Endothelial cell of umbilical vein (primary cell): ENCODE measurements around the gene TNIK.

ENCODE experiments used
- EZH2 ChIP-seq: IDR thresholded peaks from 2 replicates; pipeline ENCODE4 v1.6.1; 2012; ENCODE audit warnings: borderline replicate concordance, low read depth, mild to moderate bottlenecking, moderate library complexity, low read length, inconsistent platforms; ENCODE audit not compliant: severe bottlenecking
- GATA2 ChIP-seq: IDR thresholded peaks from 2 replicates; pipeline ENCODE4 v1.7.0; 2011; ENCODE audit warnings: low read depth, mild to moderate bottlenecking, moderate library complexity, mixed read lengths, low read length; ENCODE audit not compliant: insufficient read length, insufficient read depth
- JUN ChIP-seq: IDR thresholded peaks from 2 replicates; pipeline ENCODE4 v1.6.1; 2011; ENCODE audit warnings: borderline replicate concordance, low read depth; ENCODE audit not compliant: insufficient read length, insufficient read depth
- MYC ChIP-seq: IDR thresholded peaks from one replicate; pipeline ENCODE4 v1.6.1; 2011; ENCODE audit warnings: mild to moderate bottlenecking, low read depth, low read length
- POLR2A ChIP-seq: IDR thresholded peaks from 2 replicates; pipeline ENCODE4 v1.6.1; 2012; ENCODE audit warnings: low read depth, mild to moderate bottlenecking, control low read depth, low read length
- POLR2AphosphoS5 ChIP-seq: IDR thresholded peaks from 2 replicates; pipeline ENCODE4 v1.6.1; 2012; ENCODE audit warnings: low read depth, mild to moderate bottlenecking, control low read depth, low read length, moderate library complexity; ENCODE audit not compliant: insufficient read depth
- TF ChIP-seq, protein P1 (sequence below), 2 donors: IDR thresholded peaks; 1 replicate in 1 of 2; 2 replicates in 1 of 2; pipeline ENCODE4 v1.5.1; 2011; ENCODE audit warnings: low read length in 2 of 2, mild to moderate bottlenecking in 2 of 2, moderate library complexity in 2 of 2, control low read depth in 1 of 2, inconsistent platforms in 1 of 2, low read depth in 1 of 2; ENCODE audit not compliant: insufficient read depth in 1 of 2; ENCODE audit errors: extremely low read depth in 1 of 2
- TF ChIP-seq, protein P2 (sequence below): IDR thresholded peaks from 2 replicates; pipeline ENCODE4 v1.6.1; 2011; ENCODE audit not compliant: insufficient read depth, insufficient read length

DNA sequence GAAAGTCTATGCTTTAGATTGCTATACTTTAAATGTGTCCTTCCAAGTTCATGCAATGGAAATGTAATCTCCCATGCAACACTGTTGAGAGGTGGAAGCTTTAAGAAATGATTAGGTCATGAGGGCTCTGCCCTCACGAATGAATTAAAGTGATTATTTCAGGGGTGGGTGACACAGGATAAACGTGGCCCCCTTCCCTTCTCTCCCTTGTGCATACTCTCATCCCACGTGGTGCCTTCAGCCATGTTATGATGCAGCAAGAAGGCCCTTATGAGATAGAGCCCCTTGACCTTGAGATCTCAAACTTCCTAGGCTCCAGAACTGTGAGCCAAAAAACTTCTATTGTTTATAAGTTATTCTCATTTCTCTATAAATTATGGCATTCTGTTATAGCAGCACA is 183.3 kb downstream of the TNIK start:
- TF ChIP-seq POLR2A (no peak), POLR2AphosphoS5 (no peak), GATA2 (no peak), EZH2 (no peak), JUN (no peak), MYC (no peak)
- TF ChIP-seq, protein P1, sequence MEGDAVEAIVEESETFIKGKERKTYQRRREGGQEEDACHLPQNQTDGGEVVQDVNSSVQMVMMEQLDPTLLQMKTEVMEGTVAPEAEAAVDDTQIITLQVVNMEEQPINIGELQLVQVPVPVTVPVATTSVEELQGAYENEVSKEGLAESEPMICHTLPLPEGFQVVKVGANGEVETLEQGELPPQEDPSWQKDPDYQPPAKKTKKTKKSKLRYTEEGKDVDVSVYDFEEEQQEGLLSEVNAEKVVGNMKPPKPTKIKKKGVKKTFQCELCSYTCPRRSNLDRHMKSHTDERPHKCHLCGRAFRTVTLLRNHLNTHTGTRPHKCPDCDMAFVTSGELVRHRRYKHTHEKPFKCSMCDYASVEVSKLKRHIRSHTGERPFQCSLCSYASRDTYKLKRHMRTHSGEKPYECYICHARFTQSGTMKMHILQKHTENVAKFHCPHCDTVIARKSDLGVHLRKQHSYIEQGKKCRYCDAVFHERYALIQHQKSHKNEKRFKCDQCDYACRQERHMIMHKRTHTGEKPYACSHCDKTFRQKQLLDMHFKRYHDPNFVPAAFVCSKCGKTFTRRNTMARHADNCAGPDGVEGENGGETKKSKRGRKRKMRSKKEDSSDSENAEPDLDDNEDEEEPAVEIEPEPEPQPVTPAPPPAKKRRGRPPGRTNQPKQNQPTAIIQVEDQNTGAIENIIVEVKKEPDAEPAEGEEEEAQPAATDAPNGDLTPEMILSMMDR (IDR thresholded peaks at IDR 0.05; ENCODE audit: extremely low read depth in 1 of 2, insufficient read depth in 1 of 2, low read depth in 1 of 2, low read length in 2 of 2): no peak
- TF ChIP-seq, protein P2, sequence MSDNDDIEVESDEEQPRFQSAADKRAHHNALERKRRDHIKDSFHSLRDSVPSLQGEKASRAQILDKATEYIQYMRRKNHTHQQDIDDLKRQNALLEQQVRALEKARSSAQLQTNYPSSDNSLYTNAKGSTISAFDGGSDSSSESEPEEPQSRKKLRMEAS: no peak
